HFFc6 (cell line): Measurements from ENCODE around the gene ARID5B. TPM values are rescaled to one million over a fixed set of nuclear protein-coding genes. Genes with fewer than 3 reads are reported as not detected.
A peak's percentile ranks its signal among the peaks of the same experiment; 100 is the strongest.

ENCODE experiments used
- DNase-seq: peaks from one replicate; pipeline ENCODE4 v3.0.0-alpha.2; 2018
- H3K27ac Mint-ChIP-seq: 2 replicates; pipeline ENCODE4 v1.8.0; 2020; ENCODE audit warnings: mild to moderate bottlenecking, mixed read lengths
- H3K27me3 Mint-ChIP-seq: 2 replicates; pipeline ENCODE4 v1.8.0; 2021; ENCODE audit warnings: mild to moderate bottlenecking, moderate library complexity, mixed read lengths; ENCODE audit not compliant: insufficient read depth
- H3K36me3 Mint-ChIP-seq: 2 replicates; pipeline ENCODE4 v1.8.0; 2021; ENCODE audit warnings: low read depth, mixed read lengths
- H3K4me1 Mint-ChIP-seq: 2 replicates; pipeline ENCODE4 v1.8.0; 2020; ENCODE audit warnings: low read depth, mixed read lengths
- H3K4me3 Mint-ChIP-seq: 2 replicates; pipeline ENCODE4 v1.8.0; 2020; ENCODE audit warnings: mild to moderate bottlenecking, moderate library complexity, mixed read lengths
- H3K9me3 Mint-ChIP-seq: 2 replicates; pipeline ENCODE4 v1.8.0; 2020; ENCODE audit warnings: mild to moderate bottlenecking, mixed read lengths
- CTCF ChIP-seq: fragments of 200-600 bp; sonication (generic); IDR thresholded peaks from 2 replicates; pipeline ENCODE4 v1.5.0; 2021; ENCODE audit warnings: antibody characterized with exemption, mild to moderate bottlenecking
- total RNA-seq, 6 experiments: library from RNA; stranded (reverse); fragmentation: NEBNext Ultra II Directional; extraction: Animal tissue kit (Norgen Biotek cat#: 25700); gene quantifications; 2 replicates in 1 of 6; 3 replicates in 5 of 6; pipeline ENCODE4 v1.2.3, GENCODE V29; 2021

ARID5B gene
- total RNA-seq, 6 experiments from 2014 or later: 102 to 142 (median 131) TPM

- peaks cover 42% of the 10 kb centered on the region for H3K4me1 Mint-ChIP-seq
- H3K4me3 Mint-ChIP-seq: no peak overlapping the region
These were observed 113.0 kb downstream of the ARID5B start for GRCh38 chr10:62014510-62014909.

GRCh38 chr10:62015994-62016393, 114.5 kb downstream of the ARID5B start:
- Mint-ChIP-seq H3K9me3 (no peaks in the 10 kb centered on the region), H3K36me3 (peaks cover 53% of the 10 kb centered on the region), H3K4me3 (no peak overlapping the region), H3K4me1 (peaks cover 57% of the 10 kb centered on the region), H3K27me3 (no peaks in the 10 kb centered on the region; the same call in 1 of the 2 replicates), H3K27ac (peak overlapping the region; percentile 73)
- DNase-seq: no peak
- no peak for TF ChIP-seq CTCF

More at GRCh38 chr10:62014510-62014909, 113.0 kb downstream of the ARID5B start:
- Mint-ChIP-seq H3K27me3 (no peaks in the 10 kb centered on the region; the same call in 1 of the 2 replicates), H3K36me3 (peaks cover 62% of the 10 kb centered on the region), H3K27ac (no peak overlapping the region), H3K9me3 (no peaks in the 10 kb centered on the region)
- no peak for TF ChIP-seq CTCF
- no peak for DNase-seq

GRCh38 chr10:62016623-62017490, 115.4 kb downstream of the ARID5B start:
- no peaks in the 10 kb centered on the region for H3K9me3 Mint-ChIP-seq
- H3K4me1 Mint-ChIP-seq: peaks cover 66% of the 10 kb centered on the region
- H3K36me3 Mint-ChIP-seq: peaks cover 51% of the 10 kb centered on the region
- H3K27me3 Mint-ChIP-seq: no peaks in the 10 kb centered on the region; the same call in 1 of the 2 replicates
- H3K4me3 Mint-ChIP-seq: peak overlapping the region; percentile 63
- DNase-seq: no peak
- TF ChIP-seq CTCF: no peak
- peak overlapping the region; percentile 73 for H3K27ac Mint-ChIP-seq

GRCh38 chr10:62017491-62017870, 116.0 kb downstream of the ARID5B start:
- Mint-ChIP-seq H3K36me3 (peaks cover 51% of the 10 kb centered on the region), H3K9me3 (peaks cover 2% of the 10 kb centered on the region), H3K27ac (peak overlapping the region; percentile 73), H3K27me3 (no peaks in the 10 kb centered on the region; the same call in 1 of the 2 replicates), H3K4me3 (peak overlapping the region; percentile 63), H3K4me1 (peaks cover 72% of the 10 kb centered on the region)
- DNase-seq: peak; percentile 41
- no peak for TF ChIP-seq CTCF

GRCh38 chr10:62018131-62018911, 116.8 kb downstream of the ARID5B start:
- no peak for TF ChIP-seq CTCF
- Mint-ChIP-seq H3K9me3 (peaks cover 10% of the 10 kb centered on the region), H3K27me3 (no peaks in the 10 kb centered on the region; the same call in 1 of the 2 replicates), H3K27ac (peak overlapping the region; percentile 25), H3K4me3 (peak overlapping the region; percentile 33), H3K36me3 (peaks cover 58% of the 10 kb centered on the region), H3K4me1 (peaks cover 80% of the 10 kb centered on the region)
- DNase-seq: no peak
